ENCODE measurements around the gene MACROD2. TPM values are rescaled to one million over a fixed set of nuclear protein-coding genes. Genes with fewer than 3 reads are reported as not detected.
"Not testable (repeated sequence)": the region's sequence is repeated elsewhere in the genome, so short reads cannot be mapped to it uniquely, and the experiment has no call there.

The MACROD2 gene
- total RNA-seq, 1 donor from 2014 or later, result not detected

DNA sequence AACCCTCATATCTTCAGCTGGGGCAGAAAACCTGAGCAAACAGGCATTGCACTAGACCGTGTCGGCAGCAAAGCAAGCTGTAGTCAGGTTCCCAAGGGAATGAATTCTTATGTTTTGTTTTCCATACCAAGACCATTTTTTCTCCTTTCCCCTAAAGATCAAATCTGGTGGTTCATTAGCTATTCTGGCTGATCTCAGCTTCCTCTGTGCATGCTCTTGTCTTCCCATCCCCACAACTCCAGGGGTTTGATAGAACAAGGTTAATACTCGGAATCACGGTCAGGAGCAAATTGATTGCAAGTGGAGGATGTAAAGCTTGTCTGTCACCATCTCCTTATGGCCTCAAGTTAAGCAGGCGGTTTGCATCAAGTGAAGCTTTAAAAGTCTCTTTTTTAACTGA lies 1799.1 kb downstream of the MACROD2 start:
- Mint-ChIP-seq H3K27me3 (ENCODE audit: low read depth) (no peaks in the 10 kb centered on the region), H3K9me3 (peaks cover 8% of the 10 kb centered on the region), H3K27ac (no peak overlapping the region), H3K4me3 (ENCODE audit: low read depth) (no peak overlapping the region), H3K4me1 (ENCODE audit: low read depth) (no peaks in the 10 kb centered on the region), H3K36me3 (ENCODE audit: low read depth) (no peaks in the 10 kb centered on the region)
- intact Hi-C loops (cut with micrococcal nuclease), result no loop called here
- no peak for DNase-seq (ENCODE audit: low spot score)

- Mint-ChIP-seq H3K36me3 (ENCODE audit: low read depth) (no peaks in the 10 kb centered on the region), H3K27ac (no peak overlapping the region), H3K27me3 (ENCODE audit: low read depth) (no peaks in the 10 kb centered on the region), H3K4me1 (ENCODE audit: low read depth) (no peaks in the 10 kb centered on the region), H3K9me3 (peaks cover 8% of the 10 kb centered on the region), H3K4me3 (ENCODE audit: low read depth) (no peak overlapping the region)
- DNase-seq (ENCODE audit: low spot score), result no peak
- intact Hi-C loops (cut with micrococcal nuclease), result no loop called here
Observed at GRCh38 chr20:15795305-15796019, 1800.1 kb downstream of the MACROD2 start.

GRCh38 chr20:15799871-15800270 lies 1804.6 kb downstream of the MACROD2 start:
- Mint-ChIP-seq H3K27ac (no peak overlapping the region), H3K4me1 (ENCODE audit: low read depth) (no peaks in the 10 kb centered on the region), H3K9me3 (peaks cover 19% of the 10 kb centered on the region), H3K4me3 (ENCODE audit: low read depth) (no peak overlapping the region), H3K27me3 (ENCODE audit: low read depth) (no peaks in the 10 kb centered on the region), H3K36me3 (ENCODE audit: low read depth) (no peaks in the 10 kb centered on the region)
- no peak for DNase-seq (ENCODE audit: low spot score)
- intact Hi-C loops (cut with micrococcal nuclease), result no loop called here

GRCh38 chr20:15802020-15802419 lies 1806.7 kb downstream of the MACROD2 start:
- peaks cover 27% of the 10 kb centered on the region for H3K9me3 Mint-ChIP-seq
- no peaks in the 10 kb centered on the region for H3K27me3 Mint-ChIP-seq (ENCODE audit: low read depth)
- no peaks in the 10 kb centered on the region for H3K36me3 Mint-ChIP-seq (ENCODE audit: low read depth)
- no peak overlapping the region for H3K4me3 Mint-ChIP-seq (ENCODE audit: low read depth)
- H3K27ac Mint-ChIP-seq, result no peak overlapping the region
- intact Hi-C loops (cut with micrococcal nuclease), result no loop called here
- no peaks in the 10 kb centered on the region for H3K4me1 Mint-ChIP-seq (ENCODE audit: low read depth)
- DNase-seq (ENCODE audit: low spot score), result no peak

GRCh38 chr20:15805154-15805553 lies 1809.8 kb downstream of the MACROD2 start:
- Mint-ChIP-seq H3K36me3 (ENCODE audit: low read depth) (no peaks in the 10 kb centered on the region), H3K9me3 (peaks cover 27% of the 10 kb centered on the region), H3K4me3 (ENCODE audit: low read depth) (no peak overlapping the region), H3K4me1 (ENCODE audit: low read depth) (no peaks in the 10 kb centered on the region), H3K27ac (no peak overlapping the region), H3K27me3 (ENCODE audit: low read depth) (no peaks in the 10 kb centered on the region)
- intact Hi-C loops (cut with micrococcal nuclease), result no loop called here
- DNase-seq (ENCODE audit: low spot score), result no peak

GRCh38 chr20:15806105-15806504 lies 1810.8 kb downstream of the MACROD2 start:
- no peaks in the 10 kb centered on the region for H3K27me3 Mint-ChIP-seq (ENCODE audit: low read depth)
- H3K27ac Mint-ChIP-seq, result no peak overlapping the region
- no peak for DNase-seq (ENCODE audit: low spot score)
- H3K4me1 Mint-ChIP-seq (ENCODE audit: low read depth), result no peaks in the 10 kb centered on the region
- no peak overlapping the region for H3K4me3 Mint-ChIP-seq (ENCODE audit: low read depth)
- H3K36me3 Mint-ChIP-seq (ENCODE audit: low read depth), result no peaks in the 10 kb centered on the region
- peaks cover 27% of the 10 kb centered on the region for H3K9me3 Mint-ChIP-seq
- intact Hi-C loops (cut with micrococcal nuclease), result no loop called here

- peaks cover 25% of the 10 kb centered on the region for H3K9me3 Mint-ChIP-seq
- intact Hi-C loops (cut with micrococcal nuclease), result no loop called here
Observed at GRCh38 chr20:15807271-15807670, 1812.0 kb downstream of the MACROD2 start.

DNA sequence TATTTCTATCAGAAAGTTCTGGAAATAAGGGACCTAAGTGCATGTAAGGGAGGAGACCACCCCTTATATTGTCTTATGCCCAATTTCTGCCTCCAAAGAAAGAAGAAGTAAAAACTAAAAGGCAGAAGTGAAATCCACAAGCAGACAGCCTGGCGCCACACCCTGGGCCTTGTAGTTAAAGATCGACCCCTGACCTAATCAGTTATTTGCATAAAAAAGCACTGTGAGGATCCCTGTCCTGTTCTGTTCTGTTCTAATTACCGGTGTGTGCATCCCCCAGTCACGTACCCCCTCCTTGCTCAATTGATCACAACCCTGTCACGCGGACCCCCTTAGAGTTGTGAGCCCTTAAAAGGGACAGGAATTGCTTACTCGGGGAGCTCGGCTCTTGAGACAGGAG lies 1812.5 kb downstream of the MACROD2 start:
- H3K27me3 Mint-ChIP-seq (ENCODE audit: low read depth); DNase-seq (ENCODE audit: low spot score); H3K36me3 Mint-ChIP-seq (ENCODE audit: low read depth); H3K4me3 Mint-ChIP-seq (ENCODE audit: low read depth); H3K27ac Mint-ChIP-seq; intact Hi-C loops (cut with micrococcal nuclease); H3K4me1 Mint-ChIP-seq (ENCODE audit: low read depth): not testable (repeated sequence)
- peaks cover 20% of the 10 kb centered on the region for H3K9me3 Mint-ChIP-seq

More at GRCh38 chr20:15807271-15807670, 1812.0 kb downstream of the MACROD2 start:
- Mint-ChIP-seq H3K4me3 (ENCODE audit: low read depth) (no peak overlapping the region), H3K36me3 (ENCODE audit: low read depth) (no peaks in the 10 kb centered on the region), H3K27ac (no peak overlapping the region), H3K27me3 (ENCODE audit: low read depth) (no peaks in the 10 kb centered on the region), H3K4me1 (ENCODE audit: low read depth) (no peaks in the 10 kb centered on the region)
- DNase-seq (ENCODE audit: low spot score), result no peak

DNA sequence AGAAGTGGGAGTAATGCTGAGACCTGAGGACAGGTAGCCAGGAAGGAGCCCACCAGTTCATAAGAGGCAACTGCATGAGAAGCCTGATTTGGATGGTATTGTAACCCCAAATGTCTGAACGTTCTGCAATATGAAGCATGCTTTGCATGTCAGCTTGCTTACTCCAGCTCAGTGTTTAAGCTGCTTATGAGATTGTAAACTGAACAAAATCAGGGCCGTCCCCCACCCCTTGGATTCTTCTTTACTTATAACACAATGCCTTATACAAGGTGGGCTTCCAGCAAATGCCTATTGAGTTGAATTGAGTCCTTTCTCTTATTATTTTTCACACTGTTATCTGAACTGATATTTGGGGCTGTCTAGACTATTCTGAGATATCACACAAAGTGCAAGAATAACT lies 1816.6 kb downstream of the MACROD2 start:
- H3K4me1 Mint-ChIP-seq (ENCODE audit: low read depth), result no peaks in the 10 kb centered on the region
- intact Hi-C loops (cut with micrococcal nuclease), result no loop called here
- no peak overlapping the region for H3K4me3 Mint-ChIP-seq (ENCODE audit: low read depth)

DNA sequence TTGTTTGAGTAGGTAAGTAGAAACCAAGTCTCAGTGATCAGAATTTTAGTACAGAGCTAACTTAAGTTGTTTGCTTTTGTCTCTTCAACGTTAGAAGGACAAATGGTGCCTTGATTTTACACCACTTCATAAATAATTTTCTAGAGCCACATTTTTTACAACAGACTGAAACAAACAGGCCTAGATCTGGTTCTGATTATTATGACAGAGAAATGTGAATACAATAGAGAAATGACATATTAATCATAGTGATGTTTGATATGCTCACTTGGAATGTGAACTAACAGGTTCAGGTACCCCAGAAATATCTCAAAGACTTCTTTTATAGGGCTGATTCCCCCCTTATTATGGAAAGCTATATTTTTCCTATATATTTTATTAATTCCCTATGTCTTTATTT lies 1817.4 kb downstream of the MACROD2 start:
- H3K27ac Mint-ChIP-seq, result no peak overlapping the region
- peaks cover 9% of the 10 kb centered on the region for H3K9me3 Mint-ChIP-seq
- DNase-seq (ENCODE audit: low spot score), result no peak
- no peaks in the 10 kb centered on the region for H3K27me3 Mint-ChIP-seq (ENCODE audit: low read depth)
- intact Hi-C loops (cut with micrococcal nuclease), result no loop called here
- H3K36me3 Mint-ChIP-seq (ENCODE audit: low read depth), result no peaks in the 10 kb centered on the region
- no peak overlapping the region for H3K4me3 Mint-ChIP-seq (ENCODE audit: low read depth)
- H3K4me1 Mint-ChIP-seq (ENCODE audit: low read depth), result no peaks in the 10 kb centered on the region

More for the DNA sequence above, 1816.6 kb downstream of the MACROD2 start:
- Mint-ChIP-seq H3K36me3 (ENCODE audit: low read depth) (no peaks in the 10 kb centered on the region), H3K9me3 (peaks cover 6% of the 10 kb centered on the region), H3K27me3 (ENCODE audit: low read depth) (no peaks in the 10 kb centered on the region), H3K27ac (no peak overlapping the region)
- DNase-seq (ENCODE audit: low spot score), result no peak

- H3K9me3 Mint-ChIP-seq, result peaks cover 5% of the 10 kb centered on the region
- no peaks in the 10 kb centered on the region for H3K36me3 Mint-ChIP-seq (ENCODE audit: low read depth)
- DNase-seq (ENCODE audit: low spot score), result no peak
- H3K27me3 Mint-ChIP-seq (ENCODE audit: low read depth), result no peaks in the 10 kb centered on the region
- H3K4me3 Mint-ChIP-seq (ENCODE audit: low read depth), result no peak overlapping the region
- no peak overlapping the region for H3K27ac Mint-ChIP-seq
- intact Hi-C loops (cut with micrococcal nuclease), result no loop called here
- H3K4me1 Mint-ChIP-seq (ENCODE audit: low read depth), result no peaks in the 10 kb centered on the region
Observed at GRCh38 chr20:15814360-15814759, 1819.0 kb downstream of the MACROD2 start.

DNA sequence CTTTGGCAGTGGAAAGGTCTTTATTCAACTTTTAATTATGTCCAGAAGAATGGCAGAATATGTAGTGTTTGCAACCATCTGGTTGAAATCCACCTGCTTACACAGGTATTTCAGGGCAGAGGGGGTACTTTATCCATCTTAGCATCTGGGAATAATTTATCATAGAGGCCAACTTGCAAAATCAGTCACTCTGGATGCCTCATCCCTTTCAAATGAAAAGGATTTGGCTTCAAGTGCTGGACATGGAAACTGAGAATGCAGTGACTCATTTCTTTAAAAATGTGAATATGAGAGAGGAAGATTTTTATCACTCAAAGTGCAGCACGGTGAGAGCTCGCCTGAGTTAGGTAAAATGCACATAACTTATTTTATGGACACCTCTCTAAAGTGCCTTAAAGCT lies 1819.6 kb downstream of the MACROD2 start:
- intact Hi-C loops (cut with micrococcal nuclease), result no loop called here
- no peak overlapping the region for H3K4me3 Mint-ChIP-seq (ENCODE audit: low read depth)
- H3K27me3 Mint-ChIP-seq (ENCODE audit: low read depth), result no peaks in the 10 kb centered on the region
- no peaks in the 10 kb centered on the region for H3K36me3 Mint-ChIP-seq (ENCODE audit: low read depth)
- peaks cover 5% of the 10 kb centered on the region for H3K9me3 Mint-ChIP-seq
- DNase-seq (ENCODE audit: low spot score), result no peak
- H3K27ac Mint-ChIP-seq, result no peak overlapping the region
- no peaks in the 10 kb centered on the region for H3K4me1 Mint-ChIP-seq (ENCODE audit: low read depth)

GRCh38 chr20:15817351-15817750 lies 1822.0 kb downstream of the MACROD2 start:
- Mint-ChIP-seq H3K27me3 (ENCODE audit: low read depth) (no peaks in the 10 kb centered on the region), H3K36me3 (ENCODE audit: low read depth) (no peaks in the 10 kb centered on the region), H3K9me3 (peaks cover 5% of the 10 kb centered on the region), H3K27ac (no peak overlapping the region), H3K4me1 (ENCODE audit: low read depth) (no peaks in the 10 kb centered on the region), H3K4me3 (ENCODE audit: low read depth) (no peak overlapping the region)
- no peak for DNase-seq (ENCODE audit: low spot score)
- intact Hi-C loops (cut with micrococcal nuclease), result no loop called here

- Mint-ChIP-seq H3K27ac (no peak overlapping the region), H3K4me1 (ENCODE audit: low read depth) (no peaks in the 10 kb centered on the region), H3K4me3 (ENCODE audit: low read depth) (no peak overlapping the region), H3K36me3 (ENCODE audit: low read depth) (no peaks in the 10 kb centered on the region), H3K27me3 (ENCODE audit: low read depth) (no peaks in the 10 kb centered on the region), H3K9me3 (peaks cover 5% of the 10 kb centered on the region)
- DNase-seq (ENCODE audit: low spot score), result no peak
- intact Hi-C loops (cut with micrococcal nuclease), result no loop called here
Observed at GRCh38 chr20:15818651-15819071, 1823.3 kb downstream of the MACROD2 start.

All from activated T-helper 2 cell treated with anti-CD3 and anti-CD28 coated beads, Interferon-gamma antibody, Interleukin-2, Interleukin-4, amounts not matched to agents 10 μg/mL and 5 μg/mL and 100 μg/mL, durations not matched to agents 14 hours and 24 hours and 36 hours (primary cell).